GM12878 (cell line): ENCODE measurements around the gene SOCS4. TPM values are rescaled to one million over a fixed set of nuclear protein-coding genes. Genes with fewer than 3 reads are reported as not detected.

Experiments
- ATAC-seq: fragments of 200-7000 bp; cut with Tn5 transposase; 3 replicates; pipeline ENCODE4 v1.9.1; 2020; ENCODE audit warnings: mild to moderate bottlenecking, moderate library complexity
- BruUV-seq: library from RNA; stranded (reverse); fragments of 400-500 nt; replicated peaks from 2 replicates; lab custom pipeline; 2021; lab: Mats Ljungman, UMichigan
- CTCF ChIA-PET: fragments of 300-600 bp; sonication (Branson Sonifier 250); formaldehyde crosslinking; extraction: SDS; loops from one replicate; lab custom pipeline; 2021; ENCODE audit warnings: inconsistent platforms; lab: Yijun Ruan, JAX
- POLR2A ChIA-PET: fragments of 350-600 bp; formaldehyde crosslinking; extraction: SDS; loops from one replicate; lab custom pipeline; 2021; ENCODE audit warnings: inconsistent platforms; lab: Charles Lee
- RAD21 ChIA-PET: fragments of 300-600 bp; sonication (Branson Sonifier 250); formaldehyde crosslinking; loops from one replicate; lab custom pipeline; 2023; ENCODE audit warnings: antibody characterized with exemption; ENCODE audit not compliant: unreplicated experiment; lab: Charles Lee
- SMC1A ChIA-PET: fragments of 300-600 bp; sonication (Branson Sonifier 250); formaldehyde crosslinking; loops from one replicate; lab custom pipeline; 2023; ENCODE audit not compliant: unreplicated experiment, uncharacterized antibody; lab: Charles Lee
- DNase-seq: peaks from one replicate; pipeline ENCODE4 v3.0.0-alpha.2; 2011; ENCODE audit warnings: low read depth, low spot score
- FAIRE-seq: peaks from 3 replicates; lab custom pipeline; 2011; peaks lifted over from hg19 to GRCh38; lab: Jason Lieb, UNC
- H2AFZ ChIP-seq: 2 replicates; pipeline ENCODE4 v1.6.0; 2011; ENCODE audit warnings: low read depth, low read length, control low read depth; ENCODE audit not compliant: control insufficient read depth
- H3K27ac ChIP-seq: 2 replicates; pipeline ENCODE4 v1.5.1; 2011; ENCODE audit warnings: control low read depth; ENCODE audit not compliant: control insufficient read depth, insufficient read depth
- H3K27me3 ChIP-seq, 2 experiments: replicated peaks in 1 of 2; 2 replicates each; pipeline versions ENCODE4 v1.6.0 to v1.6.1; 2011; ENCODE audit warnings: low read length in 1 of 2; ENCODE audit not compliant: control insufficient read depth in 2 of 2, insufficient read depth in 2 of 2
- H3K36me3 ChIP-seq, 2 experiments: 2 replicates each; pipeline ENCODE4 v1.5.1; 2011; ENCODE audit warnings: low read length in 1 of 2; ENCODE audit not compliant: control insufficient read depth in 2 of 2, insufficient read depth in 2 of 2
- H3K4me1 ChIP-seq: 2 replicates; pipeline ENCODE4 v1.6.1; 2011; ENCODE audit warnings: mild to moderate bottlenecking, low read length, moderate library complexity, mixed read lengths; ENCODE audit not compliant: control insufficient read depth, insufficient read depth
- H3K4me2 ChIP-seq: 2 replicates; pipeline ENCODE4 v1.6.0; 2011; ENCODE audit warnings: control low read depth; ENCODE audit not compliant: control insufficient read depth, insufficient read depth
- H3K4me3 ChIP-seq: fragments of 200-600 bp; sonication (generic); 2 replicates; pipeline ENCODE4 v1.5.1; 2016
- H3K79me2 ChIP-seq: 2 replicates; pipeline ENCODE4 v1.6.0; 2011; ENCODE audit warnings: low read length; ENCODE audit not compliant: control insufficient read depth, insufficient read depth
- H3K9ac ChIP-seq: 2 replicates; pipeline ENCODE4 v1.8.0; 2011; ENCODE audit warnings: low read length, control low read depth, mixed read lengths; ENCODE audit not compliant: control insufficient read depth, insufficient read depth
- H3K9me3 ChIP-seq: replicated peaks from 3 replicates; pipeline ENCODE4 v1.5.1; 2011; ENCODE audit warnings: mild to moderate bottlenecking, low read length; ENCODE audit not compliant: control insufficient read depth, insufficient read depth
- H4K20me1 ChIP-seq: 2 replicates; pipeline ENCODE4 v1.6.0; 2011; ENCODE audit not compliant: control insufficient read depth, insufficient read depth
- ATF7 ChIP-seq: fragments of 450-650 bp; IDR thresholded peaks from 2 replicates; pipeline ENCODE4 v1.6.1; 2016; ENCODE audit warnings: low read depth, mild to moderate bottlenecking
- CBX3 ChIP-seq: fragments of 200-600 bp; sonication (generic); IDR thresholded peaks from 2 replicates; pipeline ENCODE4 v1.6.1; 2016; ENCODE audit warnings: low read depth, borderline replicate concordance
- CHD1 ChIP-seq: IDR thresholded peaks from 2 replicates; pipeline ENCODE4 v1.6.1; 2012; ENCODE audit warnings: low read depth, low read length, improper control_type of control experiment
- EED ChIP-seq: sonication (generic); IDR thresholded peaks from 2 replicates; pipeline ENCODE4 v1.6.1; 2016; ENCODE audit warnings: antibody characterized with exemption, low read depth
- EGR1 ChIP-seq, 2 experiments: IDR thresholded peaks; 1 replicate in 1 of 2; 2 replicates in 1 of 2; pipeline ENCODE4 v1.6.1; 2011 to 2012; ENCODE audit warnings: low read depth in 2 of 2, low read length in 2 of 2, borderline replicate concordance in 1 of 2, mild to moderate bottlenecking in 1 of 2, moderate library complexity in 1 of 2
- EZH2 ChIP-seq: IDR thresholded peaks from 2 replicates; pipeline ENCODE4 v1.6.1; 2012; ENCODE audit warnings: low read depth, mild to moderate bottlenecking, control low read depth, inconsistent platforms, low read length, borderline replicate concordance; ENCODE audit not compliant: control insufficient read depth
- FOS ChIP-seq: IDR thresholded peaks from 3 replicates; pipeline ENCODE4 v1.6.1; 2011; ENCODE audit warnings: borderline replicate concordance; ENCODE audit not compliant: insufficient read length; ENCODE audit errors: extremely low read depth
- GATAD2B ChIP-seq: fragments of 450-650 bp; conservative IDR thresholded peaks from 2 replicates; pipeline ENCODE4 v1.6.1; 2017; ENCODE audit warnings: low read depth, mild to moderate bottlenecking, moderate library complexity
- KAT2A ChIP-seq: conservative IDR thresholded peaks from 2 replicates; pipeline ENCODE4 v1.6.1; 2011; ENCODE audit warnings: low read depth, low read length; ENCODE audit not compliant: control insufficient read depth
- MEF2A ChIP-seq: IDR thresholded peaks from 2 replicates; pipeline ENCODE4 v1.6.1; 2011; ENCODE audit warnings: low read depth, mild to moderate bottlenecking, low read length, moderate library complexity; ENCODE audit not compliant: insufficient read depth
- MYB ChIP-seq: fragments of 150-350 bp; IDR thresholded peaks from 2 replicates; pipeline ENCODE4 v1.6.1; 2014; ENCODE audit warnings: mild to moderate bottlenecking, low read depth, low read length, borderline replicate concordance
- NFYA ChIP-seq: IDR thresholded peaks from 2 replicates; pipeline ENCODE4 v1.6.1; 2011; ENCODE audit warnings: low read depth, mild to moderate bottlenecking, low read length, improper control_type of control experiment, borderline replicate concordance
- NR2C1 ChIP-seq: fragments of 450-650 bp; IDR thresholded peaks from 2 replicates; pipeline ENCODE4 v1.6.1; 2017; ENCODE audit warnings: antibody characterized with exemption, mild to moderate bottlenecking, moderate library complexity
- NR2C2 ChIP-seq: IDR thresholded peaks from 2 replicates; pipeline ENCODE4 v1.6.1; 2011; ENCODE audit warnings: borderline replicate concordance, low read depth; ENCODE audit not compliant: control insufficient read depth, insufficient read length
- POLR2AphosphoS5 ChIP-seq: IDR thresholded peaks from 2 replicates; pipeline ENCODE4 v1.6.1; 2011; ENCODE audit warnings: mild to moderate bottlenecking, low read length, inconsistent platforms
- RELB ChIP-seq: fragments of 450-650 bp; IDR thresholded peaks from 2 replicates; pipeline ENCODE4 v1.6.1; 2017; ENCODE audit warnings: low read depth, mild to moderate bottlenecking, moderate library complexity
- RUNX3 ChIP-seq: IDR thresholded peaks from 2 replicates; pipeline ENCODE4 v1.6.1; 2012; ENCODE audit warnings: low read length, inconsistent platforms
- SMAD5 ChIP-seq: IDR thresholded peaks from 2 replicates; pipeline ENCODE4 v1.6.1; 2016; ENCODE audit warnings: antibody characterized with exemption, low read depth
- SMARCA5 ChIP-seq: fragments of 450-650 bp; IDR thresholded peaks from 2 replicates; pipeline ENCODE4 v1.6.1; 2017; ENCODE audit warnings: mild to moderate bottlenecking
- SREBF1 ChIP-seq: IDR thresholded peaks from 2 replicates; pipeline ENCODE4 v1.6.1; 2012; ENCODE audit warnings: mild to moderate bottlenecking, low read length
- STAT3 ChIP-seq: IDR thresholded peaks from 2 replicates; pipeline ENCODE4 v1.6.1; 2011; ENCODE audit warnings: low read depth, low read length, improper control_type of control experiment
- ZBED1 ChIP-seq: IDR thresholded peaks from 2 replicates; pipeline ENCODE4 v1.6.1; 2016; ENCODE audit warnings: borderline replicate concordance
- WGBS: methylation state at CpG from one replicate; pipeline ENCODE4 v1.1.6; 2016; ENCODE audit warnings: low lambda C conversion rate; ENCODE audit not compliant: insufficient replicate concordance, insufficient coverage; ENCODE audit errors: missing lambda C conversion rate; 5-methylcytosine and 5-hydroxymethylcytosine counted together
- in situ Hi-C: fragments of 300-500 bp; cut with MboI; formaldehyde crosslinking; loops from 9 replicates; pipeline ENCODE4 v1.14.3; 2018; ENCODE audit warnings: mixed read lengths
- intact Hi-C: fragments of 100-400 bp; cut with micrococcal nuclease; formaldehyde crosslinking; loops from one replicate; pipeline ENCODE4 v1.14.2; 2022; ENCODE audit not compliant: unreplicated experiment
- polyA plus RNA-seq, 11 experiments: library from polyadenylated mRNA; depleted of rRNA in 4 of 11; unstranded in 6 of 11; stranded (reverse) in 5 of 11; fragments of >200 nt; fragmentation: Nextera tagmentation in 4 of 11; fragmentation: Illumina TruSeq in 1 of 11; extraction: Ambion mirVana in 4 of 11; extraction: Trizol in 1 of 11; gene quantifications; 1 replicate in 1 of 11; 2 replicates in 10 of 11; pipeline versions ENCODE4 v1.2.1 to v1.2.3, GENCODE V29; 2011 to 2016; ENCODE audit warnings: inconsistent platforms in 2 of 11, missing spikeins in 2 of 11, low read depth in 1 of 11
- total RNA-seq, 4 experiments: library from RNA; depleted of rRNA in 3 of 4; stranded (reverse); fragments of >200 nt in 3 of 4; fragmentation: Illumina TruSeq in 1 of 4; extraction: Trizol in 1 of 4; gene quantifications; 2 replicates each; pipeline versions ENCODE4 v1.2.1 to v1.2.3, GENCODE V29; 2013 to 2021

Gene SOCS4
- total and polyA plus RNA-seq, 10 of the 15 experiments (the other 5 are each of a cell fraction or from before 2014, with no cell fraction given), result 5.7 to 31.5 (median 20.8) TPM

- TF ChIP-seq SMARCA5, result peak; percentile 64; the same call in 1 of the 2 replicates
- TF ChIP-seq SMAD5, result no peak
- TF ChIP-seq, all 136 proteins: peak for 4
These were observed 44.0 kb downstream of the SOCS4 start (continued) for GRCh38 chr14:55070981-55071411.

GRCh38 chr14:55071870-55072640, 45.0 kb downstream of the SOCS4 start:
- intact Hi-C loops (no loop called here), in situ Hi-C loops (no loop called here)
- peak overlapping the region; percentile 82 for H3K27ac ChIP-seq
- peaks cover 54% of the 10 kb centered on the region for H3K4me1 ChIP-seq
- peak overlapping the region; percentile 81 for H3K4me2 ChIP-seq
- TSS peak; percentile 93 for BruUV-seq
- ChIA-PET RAD21 (interaction anchor here (0.6 to 3.8 kb wide), 20 partner anchors 8 to 190 kb away, joined by 3 to 49 read pairs (median 5); partner anchors contain the start of genes MAPK1IP1L, SOCS4 and WDHD1), POLR2A (interaction anchor here (0.6 to 3.6 kb wide), 19 partner anchors 12 to 261 kb away, joined by 3 to 48 read pairs (median 5); partner anchors contain the start of genes MAPK1IP1L, SOCS4 and WDHD1), CTCF (interaction anchor here (0.6 to 3.8 kb wide), 16 partner anchors 13 to 360 kb away, joined by 3 to 30 read pairs (median 6); partner anchors contain the start of gene MAPK1IP1L), SMC1A (interaction anchor here (0.6 to 7.0 kb wide), 33 partner anchors 9 to 562 kb away, joined by 3 to 98 read pairs (median 4); partner anchors contain the start of genes CGRRF1, DLGAP5 and MAPK1IP1L)
- no peaks in the 10 kb centered on the region for H3K79me2 ChIP-seq
- peak overlapping the region; percentile 63 for H3K9ac ChIP-seq
- WGBS, result 3% methylated on average over 10 of the region's 10 CpGs
- peak overlapping the region; percentile 31 for H2AFZ ChIP-seq
- no peaks in the 10 kb centered on the region for H3K9me3 ChIP-seq
- H4K20me1 ChIP-seq, result no peaks in the 10 kb centered on the region
- FAIRE-seq (no peak), ATAC-seq (peak; percentile 76), DNase-seq (peak; percentile 92)
- no peaks in the 10 kb centered on the region for H3K27me3 ChIP-seq
- H3K4me3 ChIP-seq, result 0 out of 2 replicates have a peak overlapping the region, but pooled peaks have one; percentile 28
- H3K36me3 ChIP-seq, result peaks cover 0 to 5% of the 10 kb centered on the region in 2 experiments; a peak in 1 of 4 replicates
- TF ChIP-seq GATAD2B, result 0 out of 2 replicates have a peak, but pooled peaks have one; percentile 27
- TF ChIP-seq NR2C1, result no peak
- TF ChIP-seq RUNX3, result peak; percentile 52
- TF ChIP-seq POLR2AphosphoS5, result peak; percentile 81
- no peak for TF ChIP-seq EZH2
- peak; percentile 22; the same call in 1 of the 2 replicates for TF ChIP-seq EED
- TF ChIP-seq MEF2A, result no peak; the same call in 1 of the 2 replicates
- peak; percentile 70 for TF ChIP-seq ATF7
- no peak for TF ChIP-seq CHD1
- TF ChIP-seq KAT2A, result no peak
- TF ChIP-seq CBX3, result no peak
- no peak for TF ChIP-seq NR2C2
- TF ChIP-seq SREBF1, result no peak
- peak; percentile 42; the same call in 1 of the 2 replicates for TF ChIP-seq MYB
- peak; percentile 75; the same call in 1 of the 2 replicates for TF ChIP-seq ZBED1
- TF ChIP-seq FOS, result no peak
- no peak for TF ChIP-seq EGR1 (IDR thresholded peaks at IDR 0.05; ENCODE audit: borderline replicate concordance in 1 of 2, low read depth in 2 of 2, low read length in 2 of 2)
- peak; percentile 85; the same call in 1 of the 2 replicates for TF ChIP-seq RELB
- TF ChIP-seq NFYA, result no peak
- TF ChIP-seq STAT3, result no peak
